Neural cell (in vitro differentiated cells): ENCODE results near the gene ATXN1L.

Experiments used
- CTCF ChIP-seq: fragments of 450-650 bp; IDR thresholded peaks from 2 replicates; pipeline ENCODE4 v1.5.1; 2014; ENCODE audit warnings: antibody characterized with exemption, mild to moderate bottlenecking, moderate library complexity; ENCODE audit not compliant: poor library complexity, severe bottlenecking
- EP300 ChIP-seq: fragments of 450-650 bp; conservative IDR thresholded peaks from 2 replicates; pipeline ENCODE4 v1.6.1; 2014; ENCODE audit warnings: antibody characterized with exemption, mild to moderate bottlenecking, moderate library complexity; ENCODE audit not compliant: poor library complexity, severe bottlenecking
- EZH2 ChIP-seq: fragments of 200-600, 300-800 bp; shearing (Covaris generic), sonication (generic); IDR thresholded peaks from 2 replicates; pipeline ENCODE4 v1.6.1; 2014; ENCODE audit warnings: antibody characterized with exemption, low read length, borderline replicate concordance, mild to moderate bottlenecking; ENCODE audit not compliant: insufficient read depth, poor library complexity, severe bottlenecking
- MXI1 ChIP-seq: fragments of 450-650 bp; conservative IDR thresholded peaks from 2 replicates; pipeline ENCODE4 v1.6.1; 2014; ENCODE audit warnings: antibody characterized with exemption, mild to moderate bottlenecking; ENCODE audit not compliant: poor library complexity, severe bottlenecking
- POLR2AphosphoS5 ChIP-seq: IDR thresholded peaks from 2 replicates; pipeline ENCODE4 v1.6.1; 2012
- RAD21 ChIP-seq: fragments of 450-650 bp; conservative IDR thresholded peaks from 2 replicates; pipeline ENCODE4 v1.6.1; 2014; ENCODE audit warnings: antibody characterized with exemption, mild to moderate bottlenecking, moderate library complexity
- REST ChIP-seq: IDR thresholded peaks from 2 replicates; pipeline ENCODE4 v1.6.1; 2012; ENCODE audit warnings: borderline replicate concordance
- SMC3 ChIP-seq: fragments of 450-650 bp; conservative IDR thresholded peaks from 2 replicates; pipeline ENCODE4 v1.6.1; 2014; ENCODE audit warnings: antibody characterized with exemption, mild to moderate bottlenecking, moderate library complexity; ENCODE audit not compliant: poor library complexity

- TF ChIP-seq CTCF = peak; percentile 34
- TF ChIP-seq SMC3 = no peak
- no peak for TF ChIP-seq RAD21
- TF ChIP-seq EZH2 = no peak
- TF ChIP-seq POLR2AphosphoS5 = peak; percentile 96
- peak; percentile 23 for TF ChIP-seq REST
- TF ChIP-seq MXI1 = peak; percentile 74
- peak; percentile 78 for TF ChIP-seq EP300
Measured at GRCh38 chr16:71845639-71846430, at the start of gene ATXN1L.
